HEK293 (cell line): ENCODE data around the gene MLXIPL.

ENCODE experiments used
- CTCF ChIA-PET: fragments of 350-600 bp; formaldehyde crosslinking; extraction: SDS; loops from one replicate; lab custom pipeline; 2021; ENCODE audit warnings: antibody characterized with exemption; lab: Yijun Ruan, JAX
- POLR2A ChIA-PET: fragments of 300-600 bp; formaldehyde crosslinking; extraction: SDS; loops from one replicate; lab custom pipeline; 2020; ENCODE audit warnings: antibody characterized with exemption, inconsistent platforms; lab: Yijun Ruan, JAX
- H3K27ac ChIP-seq: fragments of 200-500 bp; sonication (Bioruptor generic); 2 replicates; pipeline ENCODE4 v1.5.1; 2014; ENCODE audit warnings: low read depth, low read length, control low read depth, inconsistent platforms; ENCODE audit errors: extremely low read depth
- H3K36me3 ChIP-seq, 2 experiments: fragments of 200-500 bp in 1 of 2; sonication (Bioruptor generic) in 1 of 2; 1 replicate in 1 of 2; 2 replicates in 1 of 2; pipeline ENCODE4 v1.5.1; 2014 to 2017; ENCODE audit warnings: inconsistent platforms in 2 of 2, low read length in 2 of 2; ENCODE audit not compliant: control insufficient read depth in 2 of 2, insufficient read depth in 1 of 2
- H3K4me1 ChIP-seq: fragments of 200-500 bp; sonication (Bioruptor generic); 2 replicates; pipeline ENCODE4 v1.5.1; 2014; ENCODE audit warnings: mild to moderate bottlenecking, low read length, inconsistent platforms; ENCODE audit not compliant: control insufficient read depth, insufficient read depth
- H3K4me3 ChIP-seq: 2 replicates; pipeline ENCODE4 v1.5.1; 2011; ENCODE audit warnings: low read depth, mild to moderate bottlenecking, control low read depth, low read length, moderate library complexity
- H3K9me3 ChIP-seq: fragments of 200-500 bp; sonication (Bioruptor generic); 2 replicates; pipeline ENCODE4 v1.5.1; 2014; ENCODE audit warnings: low read depth, low read length, inconsistent platforms; ENCODE audit not compliant: control insufficient read depth, insufficient read depth
- CTCF ChIP-seq: fragments of 450-650 bp; formaldehyde crosslinking; IDR thresholded peaks from 2 replicates; pipeline ENCODE4 v1.5.1; 2016; ENCODE audit warnings: missing biosample characterization, missing genetic modification characterization
- ELK4 ChIP-seq: IDR thresholded peaks from 2 replicates; pipeline ENCODE4 v1.6.1; 2011; ENCODE audit warnings: mild to moderate bottlenecking, low read depth, low read length, borderline replicate concordance
- IKZF3 ChIP-seq: fragments of 450-650 bp; IDR thresholded peaks from 2 replicates; pipeline ENCODE4 v1.5.0; 2018; ENCODE audit warnings: missing biosample characterization, mild to moderate bottlenecking, missing genetic modification characterization, moderate library complexity
- KLF17 ChIP-seq: fragments of 450-650 bp; formaldehyde crosslinking; IDR thresholded peaks from 2 replicates; pipeline ENCODE4 v1.5.1; 2016; ENCODE audit warnings: missing biosample characterization, missing genetic modification characterization
- OSR2 ChIP-seq: fragments of 450-650 bp; formaldehyde crosslinking; IDR thresholded peaks from 2 replicates; pipeline ENCODE4 v1.5.1; 2016; ENCODE audit warnings: missing biosample characterization, missing genetic modification characterization
- PBX3 ChIP-seq: sonication (generic); formaldehyde crosslinking; IDR thresholded peaks from 2 replicates; pipeline ENCODE4 v1.8.1; 2022; ENCODE audit warnings: mild to moderate bottlenecking, moderate library complexity, missing genetic modification reagents
- TSHZ1 ChIP-seq: fragments of 450-650 bp; formaldehyde crosslinking; IDR thresholded peaks from 2 replicates; pipeline ENCODE4 v1.5.1; 2016; ENCODE audit warnings: missing biosample characterization, missing genetic modification characterization, borderline replicate concordance
- ZBTB10 ChIP-seq: fragments of 450-650 bp; formaldehyde crosslinking; IDR thresholded peaks from 2 replicates; pipeline ENCODE4 v1.5.1; 2016; ENCODE audit warnings: missing biosample characterization, missing genetic modification characterization
- ZBTB7A ChIP-seq: fragments of 450-650 bp; formaldehyde crosslinking; IDR thresholded peaks from 2 replicates; pipeline ENCODE4 v1.5.1; 2016; ENCODE audit warnings: low read depth, missing biosample characterization, missing genetic modification characterization
- ZFP3 ChIP-seq: fragments of 450-650 bp; formaldehyde crosslinking; IDR thresholded peaks from 2 replicates; pipeline ENCODE4 v1.5.1; 2016; ENCODE audit warnings: low read depth, missing biosample characterization, missing genetic modification characterization
- ZNF10 ChIP-seq: fragments of 450-650 bp; formaldehyde crosslinking; IDR thresholded peaks from 2 replicates; pipeline ENCODE4 v1.5.1; 2017; ENCODE audit warnings: missing biosample characterization, missing genetic modification characterization
- ZNF121 ChIP-seq: fragments of 450-650 bp; formaldehyde crosslinking; IDR thresholded peaks from 2 replicates; pipeline ENCODE4 v1.5.1; 2016; ENCODE audit warnings: missing biosample characterization, missing genetic modification characterization
- ZNF138 ChIP-seq: fragments of 450-650 bp; formaldehyde crosslinking; IDR thresholded peaks from 2 replicates; pipeline ENCODE4 v1.5.1; 2016; ENCODE audit warnings: missing biosample characterization, missing genetic modification characterization, borderline replicate concordance
- ZNF26 ChIP-seq: fragments of 450-650 bp; formaldehyde crosslinking; IDR thresholded peaks from 2 replicates; pipeline ENCODE4 v1.5.1; 2016; ENCODE audit warnings: missing biosample characterization, missing genetic modification characterization
- ZNF311 ChIP-seq: fragments of 450-650 bp; formaldehyde crosslinking; IDR thresholded peaks from 2 replicates; pipeline ENCODE4 v1.5.1; 2017; ENCODE audit warnings: missing biosample characterization, missing genetic modification characterization, borderline replicate concordance
- ZNF48 ChIP-seq: fragments of 450-650 bp; formaldehyde crosslinking; IDR thresholded peaks from 2 replicates; pipeline ENCODE4 v1.5.1; 2016; ENCODE audit warnings: missing biosample characterization, missing genetic modification characterization
- ZNF530 ChIP-seq: fragments of 450-650 bp; formaldehyde crosslinking; IDR thresholded peaks from 2 replicates; pipeline ENCODE4 v1.5.1; 2016; ENCODE audit warnings: low read depth, missing biosample characterization, missing genetic modification characterization
- ZNF571 ChIP-seq: fragments of 450-650 bp; formaldehyde crosslinking; IDR thresholded peaks from 2 replicates; pipeline ENCODE4 v1.5.0; 2017; ENCODE audit warnings: missing biosample characterization, missing genetic modification characterization
- ZNF585B ChIP-seq: fragments of 450-650 bp; formaldehyde crosslinking; IDR thresholded peaks from 2 replicates; pipeline ENCODE4 v1.5.1; 2016; ENCODE audit warnings: missing biosample characterization, missing genetic modification characterization
- ZNF600 ChIP-seq: fragments of 450-650 bp; formaldehyde crosslinking; IDR thresholded peaks from 2 replicates; pipeline ENCODE4 v1.5.1; 2016; ENCODE audit warnings: missing biosample characterization, missing genetic modification characterization
- ZNF626 ChIP-seq: fragments of 450-650 bp; sonication (Bioruptor Pico); formaldehyde crosslinking; IDR thresholded peaks from 2 replicates; pipeline ENCODE4 v1.5.1; 2018; ENCODE audit warnings: missing biosample characterization, missing genetic modification characterization, inconsistent platforms
- ZNF658 ChIP-seq: fragments of 450-650 bp; formaldehyde crosslinking; IDR thresholded peaks from 2 replicates; pipeline ENCODE4; 2016; ENCODE audit warnings: missing biosample characterization, missing genetic modification characterization
- ZNF670 ChIP-seq: fragments of 450-650 bp; formaldehyde crosslinking; IDR thresholded peaks from 2 replicates; pipeline ENCODE4 v1.5.1; 2016; ENCODE audit warnings: missing biosample characterization, missing genetic modification characterization, low read depth
- ZNF791 ChIP-seq: fragments of 450-650 bp; formaldehyde crosslinking; IDR thresholded peaks from 2 replicates; pipeline ENCODE4 v1.5.1; 2016; ENCODE audit warnings: missing biosample characterization, missing genetic modification characterization

Gene MLXIPL

GRCh38 chr7:73612598-73613269, 11.6 kb downstream of the MLXIPL start:
- POLR2A ChIA-PET, result interaction anchor here (0.7 to 1.1 kb wide), 5 partner anchors 8 to 125 kb away, joined by 3 to 6 read pairs (median 3); partner anchors contain the start of gene ABHD11
- no peak overlapping the region; the same call in 1 of the 2 replicates for H3K27ac ChIP-seq
- H3K4me1 ChIP-seq, result peaks cover 7% of the 10 kb centered on the region
- CTCF ChIA-PET, result interaction anchor here (0.7 to 2.9 kb wide), 12 partner anchors 17 to 129 kb away, joined by 3 to 16 read pairs (median 4); partner anchors contain the start of gene VPS37D
- H3K9me3 ChIP-seq, result no peaks in the 10 kb centered on the region
- H3K36me3 ChIP-seq, result peaks cover 0 to 11% of the 10 kb centered on the region in 2 experiments; a peak in 1 of 3 replicates
- H3K4me3 ChIP-seq, result no peak overlapping the region
- TF ChIP-seq PBX3 (CRISPR knock-in tag), result no peak
- no peak for TF ChIP-seq ZBTB7A (tag by site-specific recombination)
- TF ChIP-seq ZBTB10 (tag by site-specific recombination), result peak; percentile 43; the same call in 1 of the 2 replicates
- no peak for TF ChIP-seq ZNF10 (tag by site-specific recombination)
- TF ChIP-seq ZNF26 (tag by site-specific recombination), result no peak
- no peak for TF ChIP-seq ZNF791
- no peak for TF ChIP-seq ZFP3 (tag by site-specific recombination)
- TF ChIP-seq ZNF585B (tag by site-specific recombination), result no peak
- no peak for TF ChIP-seq ELK4
- TF ChIP-seq ZNF571 (tag by site-specific recombination), result no peak
- TF ChIP-seq TSHZ1 (tag by site-specific recombination), result no peak
- no peak for TF ChIP-seq ZNF658
- no peak for TF ChIP-seq ZNF48 (tag by site-specific recombination)
- no peak for TF ChIP-seq ZNF138 (tag by site-specific recombination)
- TF ChIP-seq CTCF (tag by site-specific recombination), result no peak
- no peak for TF ChIP-seq ZNF311 (tag by site-specific recombination)
- no peak for TF ChIP-seq KLF17 (tag by site-specific recombination)
- no peak for TF ChIP-seq ZNF626 (tag by site-specific recombination)
- TF ChIP-seq OSR2, result peak; percentile 84
- no peak for TF ChIP-seq ZNF530
- peak; percentile 81 for TF ChIP-seq IKZF3 (tag by site-specific recombination)
- TF ChIP-seq ZNF600 (tag by site-specific recombination), result peak; percentile 41; the same call in 1 of the 2 replicates
- TF ChIP-seq ZNF121, result no peak
- no peak for TF ChIP-seq ZNF670
